GM12873 (cell line): Measurements from ENCODE around the gene RERE.

Experiments
- TF ChIP-seq, protein P1 (sequence below): IDR thresholded peaks from 2 replicates; pipeline ENCODE4 v1.5.1; 2012; ENCODE audit warnings: low read depth, mild to moderate bottlenecking, moderate library complexity, low read length, control low read depth; ENCODE audit not compliant: insufficient read depth; ENCODE audit errors: missing control alignments

Gene RERE

DNA sequence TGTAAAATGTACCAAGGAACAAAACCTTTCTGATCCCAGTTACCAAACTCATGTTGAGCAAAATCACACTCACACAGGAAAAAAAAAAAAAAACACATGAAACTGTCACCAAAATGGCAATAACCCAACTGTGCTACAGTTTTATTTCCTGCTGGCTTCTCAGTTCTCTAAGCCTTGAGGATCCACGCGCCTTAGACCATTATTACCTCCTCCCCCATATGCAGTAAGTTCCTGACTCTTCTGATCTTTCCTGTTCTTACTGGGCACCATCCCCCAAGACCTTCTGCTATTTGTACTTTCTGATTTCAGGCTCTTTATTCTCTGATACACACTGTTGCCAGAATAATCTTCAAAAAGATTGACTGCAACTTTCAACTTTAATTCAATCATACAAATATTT is 419.9 kb downstream of the RERE start:
- TF ChIP-seq, protein P1, sequence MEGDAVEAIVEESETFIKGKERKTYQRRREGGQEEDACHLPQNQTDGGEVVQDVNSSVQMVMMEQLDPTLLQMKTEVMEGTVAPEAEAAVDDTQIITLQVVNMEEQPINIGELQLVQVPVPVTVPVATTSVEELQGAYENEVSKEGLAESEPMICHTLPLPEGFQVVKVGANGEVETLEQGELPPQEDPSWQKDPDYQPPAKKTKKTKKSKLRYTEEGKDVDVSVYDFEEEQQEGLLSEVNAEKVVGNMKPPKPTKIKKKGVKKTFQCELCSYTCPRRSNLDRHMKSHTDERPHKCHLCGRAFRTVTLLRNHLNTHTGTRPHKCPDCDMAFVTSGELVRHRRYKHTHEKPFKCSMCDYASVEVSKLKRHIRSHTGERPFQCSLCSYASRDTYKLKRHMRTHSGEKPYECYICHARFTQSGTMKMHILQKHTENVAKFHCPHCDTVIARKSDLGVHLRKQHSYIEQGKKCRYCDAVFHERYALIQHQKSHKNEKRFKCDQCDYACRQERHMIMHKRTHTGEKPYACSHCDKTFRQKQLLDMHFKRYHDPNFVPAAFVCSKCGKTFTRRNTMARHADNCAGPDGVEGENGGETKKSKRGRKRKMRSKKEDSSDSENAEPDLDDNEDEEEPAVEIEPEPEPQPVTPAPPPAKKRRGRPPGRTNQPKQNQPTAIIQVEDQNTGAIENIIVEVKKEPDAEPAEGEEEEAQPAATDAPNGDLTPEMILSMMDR, result no peak

DNA sequence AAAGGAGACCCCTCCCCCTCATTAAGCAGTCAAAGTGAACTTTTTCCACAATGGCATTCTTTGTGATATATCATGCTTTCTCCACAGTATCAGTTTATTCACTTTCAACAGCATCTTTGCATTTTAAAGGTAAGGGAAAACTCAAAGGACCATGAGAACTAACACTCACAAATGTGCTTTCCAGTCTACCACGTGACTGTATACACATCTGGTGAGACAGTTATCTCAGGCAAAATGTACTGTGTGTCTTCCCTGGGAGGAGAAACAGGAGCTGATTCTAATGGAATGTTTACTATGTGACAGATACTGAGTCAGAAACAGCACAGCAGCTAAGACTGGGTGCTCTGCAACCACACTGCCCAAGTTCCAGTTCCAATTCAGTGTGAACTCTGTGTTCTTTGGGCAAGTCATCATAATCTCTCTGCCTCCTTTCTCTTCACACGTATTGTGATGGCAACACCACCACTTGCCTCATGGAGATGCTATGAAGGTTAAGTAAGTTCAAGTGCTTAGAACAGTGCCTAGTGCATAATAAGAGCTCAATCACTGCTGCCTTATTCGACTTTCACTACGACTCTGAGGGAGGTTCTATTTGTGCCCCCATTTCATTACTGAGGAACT is 420.5 kb downstream of the RERE start:
- TF ChIP-seq, protein P1, result peak; percentile 2

- TF ChIP-seq, protein P1, result no peak
These were observed 421.2 kb downstream of the RERE start for GRCh38 chr1:8396083-8396785.

DNA sequence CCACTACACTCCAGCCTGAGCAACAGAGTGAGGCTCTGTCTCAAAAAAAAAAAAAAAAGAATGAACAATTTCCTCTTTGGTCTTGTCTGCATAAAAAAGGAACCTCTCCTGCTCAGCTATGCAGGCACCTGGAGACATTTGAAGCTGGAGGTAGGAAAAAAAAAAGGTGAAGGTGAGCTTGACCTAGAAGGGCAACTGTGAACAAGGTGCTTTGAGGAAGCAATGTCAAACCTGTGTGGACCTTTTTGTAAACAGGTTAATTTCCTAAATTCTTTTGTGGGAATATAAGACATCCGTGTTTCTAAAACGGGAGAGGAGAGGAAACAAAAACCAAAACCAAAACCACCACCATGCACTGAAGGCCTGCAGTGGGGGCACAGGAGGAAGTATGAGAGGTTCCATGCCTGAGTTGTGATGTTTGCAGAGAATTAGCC is 422.0 kb downstream of the RERE start:
- TF ChIP-seq, protein P1, result no peak

GRCh38 chr1:8394456-8395321 is 422.8 kb downstream of the RERE start:
- TF ChIP-seq, protein P1, result no peak

DNA sequence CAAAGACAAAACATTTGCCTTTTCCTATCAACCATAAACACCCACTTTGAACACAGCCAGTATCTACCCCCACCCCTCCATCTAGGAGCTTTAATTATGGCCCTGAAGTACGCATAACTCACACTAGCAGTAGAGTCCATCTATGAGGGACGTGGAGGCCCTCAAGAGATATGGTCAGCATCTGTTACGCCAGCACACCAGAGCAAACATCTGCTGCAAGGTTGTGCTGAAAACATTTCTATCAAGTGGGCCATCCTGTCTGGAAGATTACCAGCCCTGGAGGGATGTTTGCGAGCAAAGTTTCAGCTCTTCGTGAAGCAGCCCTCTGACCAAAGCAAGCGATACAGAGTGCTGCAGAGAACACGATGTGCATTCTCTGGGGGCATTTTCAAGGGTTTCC is 424.9 kb downstream of the RERE start:
- TF ChIP-seq, protein P1, result no peak

DNA sequence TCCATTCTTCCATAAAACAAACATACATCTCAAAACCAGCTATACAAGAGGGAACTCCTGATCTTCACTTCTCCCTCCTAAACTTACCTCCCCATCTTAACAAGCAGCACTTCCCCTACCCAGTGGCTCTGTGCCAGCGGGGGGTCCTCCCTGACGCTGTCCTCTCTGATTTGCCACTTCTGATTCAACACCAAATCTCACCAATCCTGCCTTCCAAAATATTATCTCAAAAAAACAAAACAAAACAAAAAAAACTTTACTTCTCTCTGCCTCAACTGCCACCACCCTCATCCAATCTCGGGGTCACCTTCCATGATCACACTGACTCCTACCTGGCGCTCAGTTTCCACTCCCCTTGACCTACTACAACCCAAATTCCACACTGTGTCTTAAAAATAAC is 426.7 kb downstream of the RERE start:
- TF ChIP-seq, protein P1, result no peak
